NB4 (cell line): ENCODE measurements around the gene DAPL1.

Experiments
- POLR2A ChIP-seq: IDR thresholded peaks from 2 replicates; pipeline ENCODE4 v1.6.1; 2011; ENCODE audit warnings: mild to moderate bottlenecking; ENCODE audit not compliant: insufficient read length; ENCODE audit errors: extremely low read depth
- TF ChIP-seq, protein P1 (sequence below): IDR thresholded peaks from one replicate; pipeline ENCODE4 v1.5.1; 2012; ENCODE audit warnings: low read depth, low read length
- TF ChIP-seq, protein P2 (sequence below): IDR thresholded peaks from 2 replicates; pipeline ENCODE4 v1.6.1; 2011; ENCODE audit warnings: low read depth, low read length

GRCh38 chr2:158774681-158775080 lies 20.4 kb upstream of the DAPL1 start:
- TF ChIP-seq, protein P1, sequence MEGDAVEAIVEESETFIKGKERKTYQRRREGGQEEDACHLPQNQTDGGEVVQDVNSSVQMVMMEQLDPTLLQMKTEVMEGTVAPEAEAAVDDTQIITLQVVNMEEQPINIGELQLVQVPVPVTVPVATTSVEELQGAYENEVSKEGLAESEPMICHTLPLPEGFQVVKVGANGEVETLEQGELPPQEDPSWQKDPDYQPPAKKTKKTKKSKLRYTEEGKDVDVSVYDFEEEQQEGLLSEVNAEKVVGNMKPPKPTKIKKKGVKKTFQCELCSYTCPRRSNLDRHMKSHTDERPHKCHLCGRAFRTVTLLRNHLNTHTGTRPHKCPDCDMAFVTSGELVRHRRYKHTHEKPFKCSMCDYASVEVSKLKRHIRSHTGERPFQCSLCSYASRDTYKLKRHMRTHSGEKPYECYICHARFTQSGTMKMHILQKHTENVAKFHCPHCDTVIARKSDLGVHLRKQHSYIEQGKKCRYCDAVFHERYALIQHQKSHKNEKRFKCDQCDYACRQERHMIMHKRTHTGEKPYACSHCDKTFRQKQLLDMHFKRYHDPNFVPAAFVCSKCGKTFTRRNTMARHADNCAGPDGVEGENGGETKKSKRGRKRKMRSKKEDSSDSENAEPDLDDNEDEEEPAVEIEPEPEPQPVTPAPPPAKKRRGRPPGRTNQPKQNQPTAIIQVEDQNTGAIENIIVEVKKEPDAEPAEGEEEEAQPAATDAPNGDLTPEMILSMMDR = no peak
- TF ChIP-seq, protein P2, sequence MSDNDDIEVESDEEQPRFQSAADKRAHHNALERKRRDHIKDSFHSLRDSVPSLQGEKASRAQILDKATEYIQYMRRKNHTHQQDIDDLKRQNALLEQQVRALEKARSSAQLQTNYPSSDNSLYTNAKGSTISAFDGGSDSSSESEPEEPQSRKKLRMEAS = no peak
- TF ChIP-seq POLR2A = no peak
